Measurements from ENCODE around the gene AGBL4. TPM values are rescaled to one million over a fixed set of nuclear protein-coding genes. Genes with fewer than 3 reads are reported as not detected.

AGBL4 gene
- not detected in 2 replicates for total RNA-seq

DNA sequence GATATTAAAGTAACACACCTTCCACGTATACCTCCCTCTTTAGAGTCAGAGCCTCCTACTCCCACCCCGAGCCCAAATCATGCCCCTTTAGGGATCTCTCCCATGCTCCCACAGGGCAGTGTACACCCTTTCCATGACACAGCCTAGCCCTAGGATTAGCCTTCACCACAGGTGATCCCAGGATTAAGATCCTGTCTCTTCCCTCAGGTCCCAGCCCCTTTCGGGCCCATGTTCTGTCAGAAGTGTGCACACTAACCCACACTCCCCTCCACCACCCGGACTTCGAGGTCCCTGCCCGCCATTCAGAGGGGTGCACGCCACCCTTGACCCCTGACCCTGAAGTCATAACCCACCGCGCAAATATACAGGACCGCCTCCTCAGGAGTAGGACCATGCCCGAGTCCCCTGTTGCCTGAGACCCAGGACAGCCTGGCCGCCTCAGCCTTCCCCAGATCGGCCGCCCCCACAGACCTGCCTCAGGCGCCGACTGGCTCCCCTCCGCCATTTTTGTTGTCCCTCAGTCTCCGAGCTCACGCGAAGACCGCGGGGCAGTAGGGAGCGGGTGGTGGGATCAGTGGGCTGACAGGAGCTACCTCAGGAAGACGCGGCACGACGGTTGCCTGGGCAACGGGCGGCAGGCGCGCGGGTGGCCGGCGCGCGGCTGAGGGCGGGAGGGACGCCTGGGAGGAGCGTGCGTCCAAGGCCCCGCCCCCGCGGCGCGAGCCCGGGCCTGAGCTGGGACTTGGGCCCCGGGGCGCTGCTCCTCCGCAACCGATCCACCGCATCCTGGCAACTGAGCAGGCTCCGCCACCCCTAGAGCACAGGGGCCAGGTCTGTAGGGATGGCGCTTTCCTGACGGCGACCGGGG, at the start of gene AGBL4:
AGBL4 (minus strand) TSS at position 663 of the 868 bp plus-strand sequence.

DNA sequence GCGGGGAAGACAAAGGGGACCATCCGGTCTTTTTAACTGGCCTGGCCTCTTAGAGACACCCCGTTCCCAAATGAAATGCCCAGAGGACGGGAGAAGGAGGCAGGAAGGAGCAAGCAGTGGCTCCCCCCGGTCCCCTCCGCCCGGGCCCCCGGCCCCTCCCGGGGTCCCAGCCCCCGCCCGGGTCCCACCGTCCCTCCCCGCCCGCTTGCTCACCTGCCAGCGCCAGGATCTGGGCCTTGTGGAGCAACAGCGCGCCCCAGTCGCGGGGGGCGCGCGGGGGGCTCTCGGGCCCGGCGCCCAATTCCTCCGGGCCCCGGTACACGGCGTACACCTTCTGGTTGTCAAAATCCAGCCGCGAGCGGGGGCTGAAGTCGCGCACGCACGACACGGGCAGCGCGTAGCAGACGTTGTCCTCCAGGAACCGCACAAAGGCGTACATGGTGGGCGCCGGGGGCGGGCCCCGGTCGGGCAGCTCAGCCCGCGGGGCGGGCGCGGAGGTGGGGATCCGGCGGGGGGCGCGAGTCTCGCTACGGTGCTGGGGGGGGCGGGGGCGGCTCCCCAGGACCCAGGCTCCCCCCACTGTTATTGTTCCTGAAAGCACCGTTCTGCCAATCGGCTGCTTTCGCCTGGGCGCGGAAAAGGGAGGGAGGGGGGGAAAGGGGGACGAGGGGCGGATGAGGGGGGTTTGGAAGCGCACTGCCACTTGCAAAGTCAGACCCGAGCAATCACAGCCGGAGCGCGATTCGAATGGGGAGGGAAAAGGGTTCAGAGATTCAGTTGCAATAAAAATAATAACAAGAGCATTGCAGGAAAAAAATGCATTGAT, 1247.1 kb downstream of the AGBL4 start, which contains the start of gene BEND5:
BEND5 (minus strand) TSS at position 499 of the 826 bp plus-strand sequence; CDS start at position 439, 60 bp downstream.

Other genes with a start within 250 kb of the AGBL4 start
- gene ELAVL4, start 85.0 kb upstream of the AGBL4 start, total RNA-seq = not detected in 2 replicates